Measurements from ENCODE around the gene CCL26. TPM values are rescaled to one million over a fixed set of nuclear protein-coding genes. Genes with fewer than 3 reads are reported as not detected.
A peak's percentile ranks its signal among the peaks of the same experiment; 100 is the strongest.

Gene CCL26
- total and polyA plus RNA-seq, 2 of the 13 experiments (the other 11 are each of a cell fraction or from before 2014, with no cell fraction given) = 0.16 TPM; not detected in 1

GRCh38 chr7:75758491-75758890 is 13.5 kb downstream of the CCL26 start:
- DNase-seq (ENCODE audit: low spot score) = no peak
- Histone ChIP-seq H3K9me3 (ENCODE audit: low read length) (no peaks in the 10 kb centered on the region), H3K79me2 (ENCODE audit: insufficient read depth, low read length) (no peaks in the 10 kb centered on the region), H2AFZ (ENCODE audit: low read length) (no peak overlapping the region), H3K9ac (ENCODE audit: insufficient read depth, low read depth, low read length) (no peak overlapping the region), H3K4me1 (ENCODE audit: insufficient read depth, low read length) (peaks cover 11% of the 10 kb centered on the region; the same call in 1 of the 2 replicates), H3K36me3 (replicated peaks in 1 of 2; ENCODE audit: control insufficient read depth in 1 of 2, insufficient read depth in 2 of 2, low read length in 2 of 2) (no peaks in the 10 kb centered on the region), H3K27ac (ENCODE audit: extremely low read length, insufficient read depth, low read length) (no peak overlapping the region), H3K4me2 (ENCODE audit: low read depth, low read length) (no peak overlapping the region), H3K4me3 (replicated peaks in 1 of 3; ENCODE audit: insufficient read depth in 1 of 3, low read depth in 2 of 3, low read length in 3 of 3) (no peak overlapping the region), H4K20me1 (ENCODE audit: insufficient read depth, low read length) (no peaks in the 10 kb centered on the region), H3K27me3 (ENCODE audit: control insufficient read depth in 1 of 2, insufficient read depth in 2 of 2, low read length in 2 of 2) (no peaks in the 10 kb centered on the region)
- BruUV-seq (replicated peaks) = no TSS peak
- intact Hi-C loops (cut with micrococcal nuclease; ENCODE audit: unreplicated experiment) = loop anchor here (10.0 kb wide), 1 partner anchor 114 kb away; no protein-coding TSS in a partner anchor
- in situ Hi-C loops (cut with HindIII; ENCODE audit: extremely low pct_ligation_motif_present, low pct_unique_long_range_greater_than_20kb) = no loop called here
- ATAC-seq = no peak
- POLR2A ChIA-PET = interaction anchor here (0.6 kb wide), 1 partner anchor 147 kb away, joined by 4 read pairs; no protein-coding TSS in a partner anchor
- TF ChIP-seq ATF7 (IDR thresholded peaks at IDR 0.05) = peak; percentile 54
- no peak for TF ChIP-seq ATF7 (CRISPR knock-in tag; IDR thresholded peaks at IDR 0.05)
- TF ChIP-seq ZNF44 (CRISPR knock-in tag; IDR thresholded peaks at IDR 0.05) = no peak
- TF ChIP-seq USF2 (IDR thresholded peaks at IDR 0.05; ENCODE audit: low read depth, low read length) = no peak
- TF ChIP-seq USF2 (CRISPR knock-in tag; IDR thresholded peaks at IDR 0.05; ENCODE audit: borderline replicate concordance) = no peak
- no peak for TF ChIP-seq CCAR2 (optimal IDR thresholded peaks at IDR 0.05; ENCODE audit: low read depth, low read length)
- TF ChIP-seq TMF1 (CRISPR knock-in tag; IDR thresholded peaks at IDR 0.05; ENCODE audit: low read depth) = no peak
- no peak for TF ChIP-seq ZNF878 (CRISPR knock-in tag; IDR thresholded peaks at IDR 0.05)
- no peak for TF ChIP-seq ZBTB26 (CRISPR knock-in tag; IDR thresholded peaks at IDR 0.05; ENCODE audit: borderline replicate concordance)
- TF ChIP-seq SRSF9 (IDR thresholded peaks at IDR 0.05; ENCODE audit: borderline replicate concordance, insufficient read depth, low read depth, low read length, poor library complexity, severe bottlenecking) = no peak
- TF ChIP-seq AGO2 (optimal IDR thresholded peaks at IDR 0.05; ENCODE audit: low read depth, low read length) = no peak
- no peak for TF ChIP-seq SATB2 (CRISPR knock-in tag; IDR thresholded peaks at IDR 0.05)
- TF ChIP-seq ZNF891 (CRISPR knock-in tag; IDR thresholded peaks at IDR 0.05) = no peak
- peak; percentile 66; the same call in 1 of the 2 replicates for TF ChIP-seq CEBPB (IDR thresholded peaks at IDR 0.05; ENCODE audit: borderline replicate concordance, low read depth, low read length)
- whole genome bisulfite sequencing (ENCODE audit: low lambda C conversion rate) = 21% methylated on average over 2 of the region's 2 CpGs
- FAIRE-seq = no peak
- CTCF ChIA-PET (ENCODE audit: low intra/inter-chr PET ratio, low total read pairs) = no interaction called here

All from HepG2 (cell line).